Endothelial cell of umbilical vein (primary cell): ENCODE results near the gene CHMP6. TPM values are rescaled to one million over a fixed set of nuclear protein-coding genes. Genes with fewer than 3 reads are reported as not detected.

Source experiments
- BruUV-seq: library from RNA; stranded (reverse); fragments of 400-500 nt; replicated peaks from 2 replicates; lab custom pipeline; 2021; lab: Mats Ljungman, UMichigan
- CTCF ChIA-PET: fragments of 300-600, 350-600 bp; sonication (Branson Sonifier 250); formaldehyde crosslinking; loops from one replicate; lab custom pipeline; 2021; ENCODE audit warnings: antibody characterized with exemption, inconsistent platforms; lab: Charles Lee
- POLR2A ChIA-PET: fragments of 300-600, 350-600 bp; sonication (Branson Sonifier 250); formaldehyde crosslinking; loops from one replicate; lab custom pipeline; 2021; ENCODE audit warnings: antibody characterized with exemption, inconsistent platforms; lab: Charles Lee
- DNase-seq: peaks from one replicate; pipeline ENCODE4 v3.0.0-alpha.2; 2011; ENCODE audit warnings: low read depth, low spot score
- FAIRE-seq: peaks from 2 replicates; lab custom pipeline; 2011; peaks lifted over from hg19 to GRCh38; lab: Jason Lieb, UNC
- H2AFZ ChIP-seq: 2 replicates; pipeline ENCODE4 v1.6.0; 2012; ENCODE audit warnings: low read depth, low read length, control low read depth, inconsistent platforms
- H3K27ac ChIP-seq: 2 replicates; pipeline ENCODE4 v1.5.1; 2011; ENCODE audit warnings: low read depth, mild to moderate bottlenecking, control low read depth, low read length, moderate library complexity; ENCODE audit not compliant: insufficient read depth
- H3K27me3 ChIP-seq, 2 experiments: 2 replicates each; pipeline versions ENCODE4 v1.6.0 to v1.6.1; 2011; ENCODE audit warnings: low read length in 2 of 2, mixed read lengths in 1 of 2; ENCODE audit not compliant: control insufficient read depth in 2 of 2, insufficient read depth in 2 of 2
- H3K36me3 ChIP-seq, 2 experiments: 2 replicates in 1 of 2; 3 replicates in 1 of 2; pipeline ENCODE4 v1.5.1; 2011; ENCODE audit warnings: low read length in 2 of 2, mild to moderate bottlenecking in 1 of 2, moderate library complexity in 1 of 2; ENCODE audit not compliant: control insufficient read depth in 2 of 2, insufficient read depth in 2 of 2; ENCODE audit errors: extremely low read depth in 1 of 2
- H3K4me1 ChIP-seq: 3 replicates; pipeline ENCODE4 v1.5.1; 2011; ENCODE audit warnings: mild to moderate bottlenecking, low read length; ENCODE audit not compliant: control insufficient read depth, insufficient read depth; ENCODE audit errors: extremely low read depth
- H3K4me2 ChIP-seq: 2 replicates; pipeline ENCODE4 v1.6.1; 2011; ENCODE audit warnings: low read length, control low read depth, mixed read lengths; ENCODE audit not compliant: insufficient read depth
- H3K4me3 ChIP-seq, 3 experiments: fragments of 200-600 bp in 1 of 3; sonication (generic), shearing (Covaris generic) in 1 of 3; replicated peaks in 1 of 3; 2 replicates each; pipeline ENCODE4 v1.5.1; 2011 to 2016; ENCODE audit warnings: control low read depth in 3 of 3, low read length in 3 of 3, mild to moderate bottlenecking in 2 of 3, inconsistent platforms in 1 of 3, low read depth in 1 of 3, moderate library complexity in 1 of 3; ENCODE audit not compliant: insufficient read depth in 1 of 3
- H3K79me2 ChIP-seq: 2 replicates; pipeline ENCODE4 v1.6.0; 2012; ENCODE audit warnings: low read length, inconsistent platforms; ENCODE audit not compliant: control insufficient read depth, insufficient read depth
- H3K9ac ChIP-seq: replicated peaks from 2 replicates; pipeline ENCODE3; 2011; ENCODE audit warnings: low read length, control low read depth; ENCODE audit not compliant: insufficient read depth; ENCODE audit errors: extremely low read depth
- H3K9me1 ChIP-seq: replicated peaks from 3 replicates; pipeline ENCODE4 v1.6.0; 2011; ENCODE audit warnings: mild to moderate bottlenecking, low read length; ENCODE audit not compliant: control insufficient read depth, insufficient read depth; ENCODE audit errors: extremely low read depth
- H3K9me3 ChIP-seq: replicated peaks from 2 replicates; pipeline ENCODE4 v1.5.1; 2012; ENCODE audit warnings: low read length, inconsistent platforms; ENCODE audit not compliant: control insufficient read depth, insufficient read depth
- H4K20me1 ChIP-seq: replicated peaks from 2 replicates; pipeline ENCODE3; 2011; ENCODE audit warnings: mild to moderate bottlenecking, low read length; ENCODE audit not compliant: control insufficient read depth, insufficient read depth; ENCODE audit errors: extremely low read depth
- FOS ChIP-seq: IDR thresholded peaks from 2 replicates; pipeline ENCODE4 v1.6.1; 2011; ENCODE audit warnings: mild to moderate bottlenecking, low read length, moderate library complexity, borderline replicate concordance; ENCODE audit not compliant: insufficient read depth
- JUN ChIP-seq: IDR thresholded peaks from 2 replicates; pipeline ENCODE4 v1.6.1; 2011; ENCODE audit warnings: borderline replicate concordance, low read depth; ENCODE audit not compliant: insufficient read length, insufficient read depth
- MYC ChIP-seq: IDR thresholded peaks from one replicate; pipeline ENCODE4 v1.6.1; 2011; ENCODE audit warnings: mild to moderate bottlenecking, low read depth, low read length
- POLR2A ChIP-seq: IDR thresholded peaks from 2 replicates; pipeline ENCODE4 v1.6.1; 2012; ENCODE audit warnings: low read depth, mild to moderate bottlenecking, control low read depth, low read length
- POLR2AphosphoS5 ChIP-seq: IDR thresholded peaks from 2 replicates; pipeline ENCODE4 v1.6.1; 2012; ENCODE audit warnings: low read depth, mild to moderate bottlenecking, control low read depth, low read length, moderate library complexity; ENCODE audit not compliant: insufficient read depth
- dilution Hi-C: fragments of 300-500 bp; cut with MboI; formaldehyde crosslinking; loops from one replicate; pipeline ENCODE4 v1.15.0; 2019; ENCODE audit warnings: low sequenced_read_pairs; ENCODE audit not compliant: extremely low pct_ligation_motif_present
- intact Hi-C: fragments of 100-400 bp; cut with micrococcal nuclease; formaldehyde crosslinking; loops from one replicate; pipeline ENCODE4 v1.10.0; 2022
- polyA plus RNA-seq, 4 experiments: library from polyadenylated mRNA; depleted of rRNA in 3 of 4; stranded (reverse) in 3 of 4; unstranded in 1 of 4; fragments of >200 nt; gene quantifications; 2 replicates each; pipeline versions ENCODE4 v1.2.1 to v1.2.3, GENCODE V29; 2011 to 2012; ENCODE audit warnings: missing spikeins in 1 of 4
- total RNA-seq: library from RNA; stranded (reverse); gene quantifications from 2 replicates; pipeline ENCODE4 v1.2.3, GENCODE V29; 2021
- TF ChIP-seq, protein P1 (sequence below), 2 donors: IDR thresholded peaks; 1 replicate in 1 of 2; 2 replicates in 1 of 2; pipeline ENCODE4 v1.5.1; 2011; ENCODE audit warnings: low read length in 2 of 2, mild to moderate bottlenecking in 2 of 2, moderate library complexity in 2 of 2, control low read depth in 1 of 2, inconsistent platforms in 1 of 2, low read depth in 1 of 2; ENCODE audit not compliant: insufficient read depth in 1 of 2; ENCODE audit errors: extremely low read depth in 1 of 2

Gene CHMP6
- total and polyA plus RNA-seq, 2 donors (not counting 3 experiments of a cell fraction or from before 2014, with no cell fraction given), result 42.5 to 48.5 TPM

DNA sequence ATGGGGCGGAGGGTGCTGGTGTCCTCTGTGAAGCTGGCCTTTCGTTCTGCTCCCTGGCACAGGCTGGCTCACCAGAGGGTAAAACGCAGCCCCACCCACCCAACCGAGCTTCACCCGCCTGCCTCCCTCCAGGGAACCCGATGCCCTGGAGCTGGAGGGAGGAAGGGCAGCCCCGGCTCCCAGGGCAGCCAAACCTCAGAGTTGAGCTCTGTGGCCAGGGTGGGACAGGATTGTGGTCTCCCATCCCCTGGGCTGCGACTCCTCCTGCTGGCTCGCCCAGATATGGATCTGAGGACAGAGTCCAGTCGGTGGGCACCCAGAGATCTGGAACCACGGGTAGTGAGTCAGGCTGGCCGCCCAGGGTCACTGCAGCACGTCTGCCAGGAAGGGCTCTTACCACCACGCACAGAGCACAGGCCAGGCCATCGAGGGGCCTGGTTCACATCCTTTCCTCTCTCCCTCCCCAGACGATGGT, 42.6 kb upstream of the CHMP6 start:
- dilution Hi-C loops, result no loop called here

More for the DNA sequence above, 42.6 kb upstream of the CHMP6 start:
- no peaks in the 10 kb centered on the region for H3K9me1 ChIP-seq
- peaks cover 0 to 3% of the 10 kb centered on the region in 2 experiments for H3K36me3 ChIP-seq
- FAIRE-seq (no peak), DNase-seq (no peak)
- no peak overlapping the region for H3K4me2 ChIP-seq
- no peak overlapping the region for H3K4me3 ChIP-seq
- no peak overlapping the region for H2AFZ ChIP-seq
- H3K27ac ChIP-seq, result no peak overlapping the region
- intact Hi-C loops, result no loop called here
- no peaks in the 10 kb centered on the region for H3K27me3 ChIP-seq
- ChIA-PET POLR2A (no interaction called here), CTCF (interaction anchor here (1.0 kb wide), 1 partner anchor 522 kb away, joined by 5 read pairs; no protein-coding TSS in a partner anchor)
- no peaks in the 10 kb centered on the region for H3K4me1 ChIP-seq
- H3K79me2 ChIP-seq, result no peaks in the 10 kb centered on the region
- H3K9ac ChIP-seq, result no peak overlapping the region
- no peaks in the 10 kb centered on the region for H4K20me1 ChIP-seq
- no peak for TF ChIP-seq POLR2A
- TF ChIP-seq POLR2AphosphoS5, result no peak
- TF ChIP-seq MYC, result no peak
- no peak for TF ChIP-seq JUN
- no peak for TF ChIP-seq FOS
- TF ChIP-seq, protein P1, sequence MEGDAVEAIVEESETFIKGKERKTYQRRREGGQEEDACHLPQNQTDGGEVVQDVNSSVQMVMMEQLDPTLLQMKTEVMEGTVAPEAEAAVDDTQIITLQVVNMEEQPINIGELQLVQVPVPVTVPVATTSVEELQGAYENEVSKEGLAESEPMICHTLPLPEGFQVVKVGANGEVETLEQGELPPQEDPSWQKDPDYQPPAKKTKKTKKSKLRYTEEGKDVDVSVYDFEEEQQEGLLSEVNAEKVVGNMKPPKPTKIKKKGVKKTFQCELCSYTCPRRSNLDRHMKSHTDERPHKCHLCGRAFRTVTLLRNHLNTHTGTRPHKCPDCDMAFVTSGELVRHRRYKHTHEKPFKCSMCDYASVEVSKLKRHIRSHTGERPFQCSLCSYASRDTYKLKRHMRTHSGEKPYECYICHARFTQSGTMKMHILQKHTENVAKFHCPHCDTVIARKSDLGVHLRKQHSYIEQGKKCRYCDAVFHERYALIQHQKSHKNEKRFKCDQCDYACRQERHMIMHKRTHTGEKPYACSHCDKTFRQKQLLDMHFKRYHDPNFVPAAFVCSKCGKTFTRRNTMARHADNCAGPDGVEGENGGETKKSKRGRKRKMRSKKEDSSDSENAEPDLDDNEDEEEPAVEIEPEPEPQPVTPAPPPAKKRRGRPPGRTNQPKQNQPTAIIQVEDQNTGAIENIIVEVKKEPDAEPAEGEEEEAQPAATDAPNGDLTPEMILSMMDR (IDR thresholded peaks at IDR 0.05; ENCODE audit: extremely low read depth in 1 of 2, insufficient read depth in 1 of 2, low read depth in 1 of 2, low read length in 2 of 2), result no peak
- no TSS peak for BruUV-seq
- H3K9me3 ChIP-seq, result no peaks in the 10 kb centered on the region
